A204.1 (cell line): Measurements from ENCODE around the gene CEP70.
"Not testable (repeated sequence)": the region's sequence is repeated elsewhere in the genome, so short reads cannot be mapped to it uniquely, and the experiment has no call there.

Experiments
- FAIRE-seq: peaks from 2 replicates; lab custom pipeline; 2012; peaks lifted over from hg19 to GRCh38; lab: Jason Lieb, UNC

The CEP70 gene

GRCh38 chr3:138594150-138594934 lies at the start of gene CEP70:
CEP70 (minus strand) TSS chr3:138594260; CDS start chr3:138572927, 21,333 bp downstream.
- peak; percentile 94 for FAIRE-seq

GRCh38 chr3:138642927-138643253 lies 48.8 kb upstream of the CEP70 start:
- FAIRE-seq: no peak

GRCh38 chr3:138642226-138642926 lies 48.3 kb upstream of the CEP70 start:
- FAIRE-seq: no peak

- no peak for FAIRE-seq
These were observed 46.5 kb upstream of the CEP70 start for GRCh38 chr3:138640537-138640936.

- no peak for FAIRE-seq
These were observed 44.6 kb upstream of the CEP70 start for GRCh38 chr3:138638641-138639040.

GRCh38 chr3:138629526-138629925 lies 35.5 kb upstream of the CEP70 start:
- no peak for FAIRE-seq

GRCh38 chr3:138625707-138626365 lies 31.8 kb upstream of the CEP70 start:
- no peak for FAIRE-seq

GRCh38 chr3:138624518-138624917 lies 30.5 kb upstream of the CEP70 start:
- no peak for FAIRE-seq

GRCh38 chr3:138620431-138620830 lies 26.4 kb upstream of the CEP70 start:
- FAIRE-seq: no peak

- FAIRE-seq: no peak
These were observed 21.4 kb upstream of the CEP70 start for GRCh38 chr3:138615462-138615861.

GRCh38 chr3:138609898-138610266 lies 15.8 kb upstream of the CEP70 start:
- no peak for FAIRE-seq

GRCh38 chr3:138608322-138609135 lies 14.5 kb upstream of the CEP70 start, which contains the start of gene FAIM:
FAIM (plus strand) TSS chr3:138608771; CDS start chr3:138619727, 10,956 bp downstream.
- FAIRE-seq: no peak

GRCh38 chr3:138604106-138604595 lies 10.1 kb upstream of the CEP70 start:
- not testable (repeated sequence) for FAIRE-seq

GRCh38 chr3:138601661-138602060 lies 7.6 kb upstream of the CEP70 start:
- not testable (repeated sequence) for FAIRE-seq

GRCh38 chr3:138600100-138600745 lies 6.2 kb upstream of the CEP70 start:
- FAIRE-seq: no peak

GRCh38 chr3:138598534-138598933 lies 4.5 kb upstream of the CEP70 start:
- no peak for FAIRE-seq

- FAIRE-seq: not testable (repeated sequence)
These were observed 3.3 kb upstream of the CEP70 start for GRCh38 chr3:138597186-138597976.

GRCh38 chr3:138594935-138595610 lies 1.0 kb upstream of the CEP70 start:
- no peak for FAIRE-seq

- FAIRE-seq: no peak
These were observed 441 bp downstream of the CEP70 start for GRCh38 chr3:138593488-138594149.

GRCh38 chr3:138591392-138591791 lies 2.7 kb downstream of the CEP70 start:
- FAIRE-seq: no peak
